Omental fat pad (tissue), 4 donors: ENCODE results near the gene IL22RA2. TPM values are rescaled to one million over a fixed set of nuclear protein-coding genes. Genes with fewer than 3 reads are reported as not detected.

Experiments
- ATAC-seq: fragments of 150-250 bp; one replicate; pipeline ENCODE4 v1.9.1; 2016; ENCODE audit warnings: mild to moderate bottlenecking, moderate library complexity; ENCODE audit not compliant: low FRiP score
- DNase-seq: peaks from one replicate; pipeline ENCODE4 v3.0.0-alpha.2; 2019; ENCODE audit warnings: low spot score
- total RNA-seq, 4 donors: library from RNA; depleted of rRNA; stranded (reverse); fragments of >200 nt; gene quantifications; one replicate each; pipeline ENCODE4 v1.1.0, GENCODE V29; 2016
- TF ChIP-seq, protein P1 (sequence below), 3 donors: fragments of 450-650 bp; IDR thresholded peaks; one replicate each; pipeline ENCODE4 v1.5.1; 2016 to 2017; ENCODE audit warnings: antibody characterized with exemption in 3 of 3, mild to moderate bottlenecking in 3 of 3, moderate library complexity in 2 of 3

Gene IL22RA2
- total RNA-seq, 4 donors from 2014 or later: not detected

DNA sequence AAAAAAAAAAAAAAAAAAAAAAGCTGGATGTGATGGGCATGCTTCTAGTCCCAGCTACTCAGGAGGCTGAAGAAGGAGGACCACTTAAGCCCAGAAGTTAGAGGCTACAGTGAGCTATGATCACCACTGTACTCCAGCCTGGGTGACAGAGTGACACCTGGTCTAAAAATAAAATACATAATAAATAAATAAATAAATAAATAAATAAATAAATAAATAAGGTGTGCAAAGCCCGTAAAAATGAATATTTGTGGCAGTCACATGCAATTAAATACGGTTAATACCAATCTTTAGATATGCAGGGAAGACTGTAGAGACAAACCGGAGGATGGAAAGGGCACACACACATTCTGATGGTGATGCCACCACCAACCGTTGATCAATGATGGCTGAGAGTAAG is 26.2 kb downstream of the IL22RA2 start:
- ATAC-seq (no peak), DNase-seq (no peak)
- TF ChIP-seq, protein P1, sequence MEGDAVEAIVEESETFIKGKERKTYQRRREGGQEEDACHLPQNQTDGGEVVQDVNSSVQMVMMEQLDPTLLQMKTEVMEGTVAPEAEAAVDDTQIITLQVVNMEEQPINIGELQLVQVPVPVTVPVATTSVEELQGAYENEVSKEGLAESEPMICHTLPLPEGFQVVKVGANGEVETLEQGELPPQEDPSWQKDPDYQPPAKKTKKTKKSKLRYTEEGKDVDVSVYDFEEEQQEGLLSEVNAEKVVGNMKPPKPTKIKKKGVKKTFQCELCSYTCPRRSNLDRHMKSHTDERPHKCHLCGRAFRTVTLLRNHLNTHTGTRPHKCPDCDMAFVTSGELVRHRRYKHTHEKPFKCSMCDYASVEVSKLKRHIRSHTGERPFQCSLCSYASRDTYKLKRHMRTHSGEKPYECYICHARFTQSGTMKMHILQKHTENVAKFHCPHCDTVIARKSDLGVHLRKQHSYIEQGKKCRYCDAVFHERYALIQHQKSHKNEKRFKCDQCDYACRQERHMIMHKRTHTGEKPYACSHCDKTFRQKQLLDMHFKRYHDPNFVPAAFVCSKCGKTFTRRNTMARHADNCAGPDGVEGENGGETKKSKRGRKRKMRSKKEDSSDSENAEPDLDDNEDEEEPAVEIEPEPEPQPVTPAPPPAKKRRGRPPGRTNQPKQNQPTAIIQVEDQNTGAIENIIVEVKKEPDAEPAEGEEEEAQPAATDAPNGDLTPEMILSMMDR (IDR thresholded peaks at IDR 0.05): no peak

DNA sequence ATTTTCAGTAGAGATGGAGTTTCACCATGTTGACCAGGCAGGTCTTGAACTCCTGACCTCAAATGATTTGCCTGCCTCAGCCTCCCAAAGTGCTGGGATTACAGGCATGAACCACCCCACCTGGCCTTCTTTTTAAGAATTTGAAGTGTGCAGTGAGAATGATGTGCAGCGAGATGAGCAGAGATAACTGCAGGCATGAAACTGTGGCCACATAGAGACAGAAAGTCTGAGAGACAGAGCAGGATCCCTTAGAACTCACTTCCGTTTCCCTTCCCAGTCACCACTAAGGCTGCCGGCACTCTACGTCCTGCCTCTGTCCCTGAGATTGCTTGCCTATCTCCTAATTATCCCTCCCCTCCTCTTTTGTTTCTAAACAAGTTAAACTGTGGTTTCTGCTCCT is 27.2 kb downstream of the IL22RA2 start:
- no peak for ATAC-seq
- TF ChIP-seq, protein P1 (IDR thresholded peaks at IDR 0.05): no peak
- no peak for DNase-seq

DNA sequence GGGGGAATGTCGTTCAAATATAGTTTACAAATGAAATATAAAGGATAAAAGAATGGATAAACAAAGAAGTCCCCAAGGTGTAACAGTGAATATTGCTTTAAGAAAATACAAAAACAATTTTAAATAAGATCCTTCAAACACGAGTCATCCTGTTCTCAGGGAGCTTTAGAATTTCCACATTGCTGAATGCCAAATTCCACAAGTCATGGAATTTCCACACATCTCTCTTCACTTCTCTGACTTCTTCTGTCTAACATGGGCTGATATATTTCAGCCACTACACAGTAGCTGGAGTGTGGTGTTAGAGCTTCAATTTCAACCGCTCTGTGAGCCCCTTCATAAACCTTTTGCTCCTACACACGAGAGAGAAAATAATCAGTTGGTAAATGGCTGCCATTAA is 28.0 kb downstream of the IL22RA2 start:
- DNase-seq (no peak), ATAC-seq (no peak)
- TF ChIP-seq, protein P1 (IDR thresholded peaks at IDR 0.05): no peak

DNA sequence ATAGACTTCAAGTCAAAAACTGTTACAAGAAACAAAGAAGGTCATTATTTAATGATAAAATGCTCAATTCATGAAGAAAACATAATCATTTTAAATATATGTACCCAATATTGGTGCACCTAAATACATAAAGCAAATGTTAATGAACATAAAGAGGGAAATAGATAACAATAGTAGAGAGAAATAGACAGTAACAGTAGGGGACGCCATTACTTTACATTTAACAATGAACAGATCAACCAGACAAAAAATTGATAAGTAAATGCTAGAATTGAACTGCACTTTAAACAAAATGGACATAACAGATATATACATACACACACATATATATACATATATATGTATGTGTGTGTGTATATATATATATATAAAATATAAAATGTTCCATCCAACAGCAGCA is 37.4 kb downstream of the IL22RA2 start:
- no peak for DNase-seq
- no peak for ATAC-seq

DNA sequence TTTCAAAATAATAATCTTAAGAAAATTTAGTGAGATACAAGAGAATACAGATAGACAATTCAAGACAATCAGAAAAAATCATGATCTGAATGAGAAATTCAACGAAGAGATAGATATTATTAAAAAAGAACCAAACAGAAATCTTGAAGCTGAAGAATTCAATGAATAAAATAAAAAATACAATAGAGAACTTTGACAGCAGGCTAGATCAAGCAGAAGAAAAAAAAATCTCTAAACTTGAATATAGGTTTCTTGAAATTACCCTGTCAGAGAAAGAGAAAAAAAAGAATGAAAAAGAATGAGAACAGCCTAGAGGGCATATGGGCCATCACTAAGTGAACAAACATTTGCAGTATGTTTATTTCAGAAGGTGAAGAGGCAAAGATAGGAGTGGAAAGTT is 39.0 kb downstream of the IL22RA2 start:
- DNase-seq: no peak
- TF ChIP-seq, protein P1 (IDR thresholded peaks at IDR 0.05): no peak
- ATAC-seq: no peak

More for the DNA sequence above, 37.4 kb downstream of the IL22RA2 start:
- TF ChIP-seq, protein P1 (IDR thresholded peaks at IDR 0.05): no peak

DNA sequence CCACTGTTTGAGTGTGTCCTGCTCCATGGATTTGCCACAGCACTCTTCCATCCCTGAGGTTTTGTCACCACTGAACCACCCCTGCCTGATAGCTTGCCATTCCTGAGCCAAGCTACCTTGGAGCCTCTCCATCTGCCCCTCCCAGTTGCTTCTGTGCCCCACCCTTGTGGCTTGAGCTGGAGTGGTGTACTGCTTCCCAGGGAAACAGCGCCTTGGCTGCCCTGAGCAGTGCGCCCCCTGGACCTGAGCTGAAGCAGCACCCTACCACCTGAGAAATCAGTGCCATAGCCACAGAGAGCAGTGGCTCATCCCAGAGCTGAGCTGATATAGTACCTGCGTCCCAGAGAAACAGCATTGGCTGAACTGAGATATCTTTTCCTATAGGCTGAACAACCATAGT is 40.3 kb downstream of the IL22RA2 start:
- TF ChIP-seq, protein P1 (IDR thresholded peaks at IDR 0.05): no peak
- ATAC-seq (no peak), DNase-seq (no peak)

DNA sequence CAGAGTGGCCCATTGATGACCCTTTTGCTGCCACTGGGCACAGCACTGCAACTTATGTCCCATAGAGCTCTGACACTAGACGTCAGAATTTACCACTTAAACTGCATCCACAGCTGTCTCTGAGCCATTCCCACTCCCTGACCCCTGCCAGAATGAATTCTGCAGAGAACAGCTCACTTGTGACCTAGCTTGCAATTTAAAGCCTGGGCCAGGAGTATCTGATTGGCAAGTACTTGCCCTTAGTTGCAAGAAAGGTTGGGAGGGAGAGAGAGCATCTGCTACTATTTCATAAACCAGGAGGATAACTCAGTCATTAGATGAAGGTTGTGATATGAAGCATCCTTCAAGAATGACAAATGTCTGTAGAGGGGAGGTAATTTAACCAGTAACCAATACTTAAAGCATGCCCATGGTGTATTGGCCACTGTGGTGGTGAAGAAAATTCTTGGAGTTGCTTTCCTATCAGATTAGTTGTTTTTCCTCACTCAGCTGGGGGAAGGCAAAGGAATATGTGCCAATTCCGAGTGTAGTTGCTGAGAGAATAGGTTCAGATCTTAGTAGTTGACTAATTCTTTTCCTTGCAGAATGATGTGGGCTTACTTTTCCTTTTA is 46.5 kb downstream of the IL22RA2 start:
- TF ChIP-seq, protein P1 (IDR thresholded peaks at IDR 0.05): no peak
- ATAC-seq: no peak
- DNase-seq: no peak
